HepG2 (cell line): ENCODE data around the gene PSMA3. TPM values are rescaled to one million over a fixed set of nuclear protein-coding genes. Genes with fewer than 3 reads are reported as not detected.

Experiments
- CAMTA2 ChIP-seq: sonication (generic); formaldehyde crosslinking; IDR thresholded peaks from 2 replicates; pipeline ENCODE4 v1.4.0; 2020; ENCODE audit warnings: mild to moderate bottlenecking, missing genetic modification reagents, borderline replicate concordance
- ETV5 ChIP-seq: IDR thresholded peaks from 2 replicates; pipeline ENCODE4 v1.6.1; 2018; ENCODE audit warnings: missing biosample characterization, missing genetic modification reagents, inconsistent platforms, borderline replicate concordance
- FOXK1 ChIP-seq: sonication (generic); formaldehyde crosslinking; IDR thresholded peaks from 2 replicates; pipeline ENCODE4 v1.4.0; 2020; ENCODE audit warnings: low read depth, missing genetic modification reagents, borderline replicate concordance
- HOXA3 ChIP-seq: sonication (generic); formaldehyde crosslinking; IDR thresholded peaks from 2 replicates; pipeline ENCODE4 v1.5.0; 2020; ENCODE audit warnings: missing genetic modification reagents
- MBD4 ChIP-seq: IDR thresholded peaks from 2 replicates; pipeline ENCODE4 v1.6.1; 2012; ENCODE audit warnings: low read length, inconsistent platforms, borderline replicate concordance
- MTA3 ChIP-seq: sonication (generic); formaldehyde crosslinking; IDR thresholded peaks from 2 replicates; pipeline ENCODE4 v1.4.0; 2020; ENCODE audit warnings: missing genetic modification reagents
- NFIC ChIP-seq: IDR thresholded peaks from 2 replicates; pipeline ENCODE4 v1.6.1; 2012; ENCODE audit warnings: mild to moderate bottlenecking, low read length, inconsistent platforms
- NR2F2 ChIP-seq: IDR thresholded peaks from 2 replicates; pipeline ENCODE4 v1.6.1; 2012; ENCODE audit warnings: low read depth, inconsistent platforms, borderline replicate concordance
- NR2F6 ChIP-seq, 2 experiments: IDR thresholded peaks; 2 replicates each; pipeline ENCODE4 v1.6.1; 2016; ENCODE audit warnings: antibody characterized with exemption in 1 of 2, mild to moderate bottlenecking in 1 of 2
- POGZ ChIP-seq: sonication (generic); formaldehyde crosslinking; IDR thresholded peaks from 2 replicates; pipeline ENCODE4 v1.4.0; 2020; ENCODE audit warnings: mild to moderate bottlenecking, missing genetic modification reagents
- RAD51 ChIP-seq: fragments of 450-650 bp; IDR thresholded peaks from 2 replicates; pipeline ENCODE4 v1.6.1; 2016; ENCODE audit warnings: borderline replicate concordance
- RXRA ChIP-seq: sonication (generic); formaldehyde crosslinking; IDR thresholded peaks from 2 replicates; pipeline ENCODE4 v1.5.1; 2020; ENCODE audit warnings: missing genetic modification reagents
- SP4 ChIP-seq: sonication (generic); formaldehyde crosslinking; IDR thresholded peaks from 2 replicates; pipeline ENCODE4 v1.8.1; 2023; ENCODE audit warnings: mild to moderate bottlenecking, missing genetic modification reagents
- ZBTB7B ChIP-seq: sonication (generic); formaldehyde crosslinking; IDR thresholded peaks from 2 replicates; pipeline ENCODE4 v1.4.0; 2020; ENCODE audit warnings: missing genetic modification reagents
- ZFP37 ChIP-seq: sonication (generic); formaldehyde crosslinking; IDR thresholded peaks from 2 replicates; pipeline ENCODE4 v1.4.0; 2020; ENCODE audit warnings: missing genetic modification reagents, borderline replicate concordance
- ZNF354B ChIP-seq: sonication (generic); formaldehyde crosslinking; IDR thresholded peaks from 2 replicates; pipeline ENCODE4 v1.8.0; 2022; ENCODE audit warnings: mild to moderate bottlenecking, missing genetic modification reagents
- ZSCAN20 ChIP-seq: sonication (generic); formaldehyde crosslinking; IDR thresholded peaks from 2 replicates; pipeline ENCODE4 v1.4.0; 2020; ENCODE audit warnings: missing genetic modification reagents, mild to moderate bottlenecking, borderline replicate concordance
- polyA plus RNA-seq, 8 experiments: library from polyadenylated mRNA; depleted of rRNA in 3 of 8; stranded (reverse) in 7 of 8; unstranded in 1 of 8; fragments of >200 nt; fragmentation: Illumina TruSeq in 4 of 8; extraction: Trizol in 4 of 8; gene quantifications; 2 replicates each; pipeline versions ENCODE4 v1.2.1 to v1.2.3, GENCODE V29; 2011 to 2016; ENCODE audit warnings: low read depth in 4 of 8, missing spikeins in 1 of 8, mixed read lengths in 1 of 8; ENCODE audit not compliant: insufficient read depth in 1 of 8
- total RNA-seq, 5 experiments: library from RNA; depleted of rRNA; stranded (reverse); fragments of >200 nt; fragmentation: Illumina TruSeq; extraction: Trizol; gene quantifications; 2 replicates each; pipeline ENCODE4 v1.2.3, GENCODE V29; 2016; ENCODE audit warnings: low read depth in 1 of 5
- TF ChIP-seq, protein P1 (sequence below): sonication (generic); formaldehyde crosslinking; IDR thresholded peaks from 2 replicates; pipeline ENCODE4 v1.8.0; 2022; ENCODE audit warnings: missing genetic modification reagents, low read depth, mild to moderate bottlenecking, borderline replicate concordance
- TF ChIP-seq, protein P2 (sequence below): sonication (generic); formaldehyde crosslinking; IDR thresholded peaks from 2 replicates; pipeline ENCODE4 v1.4.0; 2020; ENCODE audit warnings: missing genetic modification reagents, low read depth, mild to moderate bottlenecking, borderline replicate concordance
- TF ChIP-seq, protein P3 (sequence below): sonication (generic); formaldehyde crosslinking; IDR thresholded peaks from 2 replicates; pipeline ENCODE4 v1.4.0; 2020; ENCODE audit warnings: mild to moderate bottlenecking, missing genetic modification reagents
- TF ChIP-seq, protein P4 (sequence below): sonication (generic); formaldehyde crosslinking; IDR thresholded peaks from 2 replicates; pipeline ENCODE4 v1.8.1; 2023; ENCODE audit warnings: missing genetic modification reagents, mild to moderate bottlenecking, borderline replicate concordance

Gene PSMA3
- total and polyA plus RNA-seq, 2 of the 13 experiments (the other 11 are each of a cell fraction or from before 2014, with no cell fraction given): 232 to 275 TPM

DNA sequence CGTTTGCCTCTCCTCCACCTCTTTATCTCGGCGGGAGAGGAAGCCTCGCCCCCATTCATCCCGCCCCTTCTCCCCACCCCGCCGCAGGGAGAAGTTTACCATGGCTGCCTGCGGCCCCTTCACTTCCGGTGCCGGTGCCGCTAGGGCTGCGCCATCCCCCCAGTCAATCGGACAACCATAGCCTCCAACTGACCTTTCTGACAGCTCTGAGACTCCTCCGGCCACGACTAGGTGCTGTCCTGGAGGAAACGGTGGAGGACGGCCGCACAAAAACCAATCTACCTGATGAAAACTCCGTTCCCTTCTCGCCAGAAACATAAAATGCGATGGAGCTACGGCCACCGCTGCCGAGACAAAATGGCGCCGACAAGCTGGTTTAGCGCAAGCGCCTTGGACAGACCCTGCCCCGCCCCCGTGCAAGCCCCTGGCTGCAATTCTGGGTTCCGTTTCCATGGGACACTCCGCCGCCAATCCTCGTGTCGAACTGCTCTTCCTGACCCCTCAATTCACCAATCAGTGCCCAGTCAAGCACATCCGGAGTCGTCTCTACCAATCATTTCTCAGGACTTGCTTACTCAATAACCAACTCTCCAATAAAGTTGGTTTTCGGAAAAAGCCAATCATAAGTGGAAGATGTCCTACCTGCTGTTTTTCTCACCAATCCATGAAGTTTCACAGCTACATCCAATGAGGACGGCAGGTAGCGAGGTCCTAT is 53.3 kb downstream of the PSMA3 start (continued):
- TF ChIP-seq ZNF354B (CRISPR knock-in tag) (no peak), SP4 (0 out of 2 replicates have a peak, but pooled peaks have one; percentile 24), NFIC (no peak), HOXA3 (peak; percentile 77), FOXK1 (CRISPR knock-in tag) (peak; percentile 30; the same call in 1 of the 2 replicates), NR2F2 (no peak), ZSCAN20 (CRISPR knock-in tag) (peak; percentile 41; the same call in 1 of the 2 replicates), NR2F6 (IDR thresholded peaks at IDR 0.05) (no peak), NR2F6 (CRISPR knock-in tag; IDR thresholded peaks at IDR 0.05) (0 out of 2 replicates have a peak, but pooled peaks have one; percentile 24), MTA3 (no peak), MBD4 (no peak), ZBTB7B (CRISPR knock-in tag) (peak; percentile 58; the same call in 1 of the 2 replicates), CAMTA2 (CRISPR knock-in tag) (no peak), ZFP37 (peak; percentile 21; the same call in 1 of the 2 replicates), RAD51 (no peak), RXRA (CRISPR knock-in tag) (no peak), POGZ (peak; percentile 92), ETV5 (CRISPR knock-in tag) (peak; percentile 57; the same call in 1 of the 2 replicates)
- TF ChIP-seq, protein P1, sequence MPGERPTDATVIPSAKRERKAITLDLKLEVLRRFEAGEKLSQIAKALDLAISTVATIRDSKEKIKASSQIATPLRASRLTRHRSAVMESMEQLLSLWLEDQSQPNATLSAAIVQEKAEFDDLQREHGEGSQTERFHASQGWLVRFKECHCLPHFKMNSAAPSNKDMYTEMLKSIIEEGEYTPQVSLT (CRISPR knock-in tag): no peak; the same call in 1 of the 2 replicates
- TF ChIP-seq, protein P2, sequence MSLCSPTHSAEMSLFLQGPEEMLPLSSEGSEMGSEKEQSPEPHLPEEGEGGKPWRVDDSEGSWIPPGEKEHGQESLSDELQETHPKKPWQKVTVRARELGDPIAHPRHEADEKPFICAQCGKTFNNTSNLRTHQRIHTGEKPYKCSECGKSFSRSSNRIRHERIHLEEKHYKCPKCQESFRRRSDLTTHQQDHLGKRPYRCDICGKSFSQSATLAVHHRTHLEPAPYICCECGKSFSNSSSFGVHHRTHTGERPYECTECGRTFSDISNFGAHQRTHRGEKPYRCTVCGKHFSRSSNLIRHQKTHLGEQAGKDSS (CRISPR knock-in tag): no peak
- TF ChIP-seq, protein P3, sequence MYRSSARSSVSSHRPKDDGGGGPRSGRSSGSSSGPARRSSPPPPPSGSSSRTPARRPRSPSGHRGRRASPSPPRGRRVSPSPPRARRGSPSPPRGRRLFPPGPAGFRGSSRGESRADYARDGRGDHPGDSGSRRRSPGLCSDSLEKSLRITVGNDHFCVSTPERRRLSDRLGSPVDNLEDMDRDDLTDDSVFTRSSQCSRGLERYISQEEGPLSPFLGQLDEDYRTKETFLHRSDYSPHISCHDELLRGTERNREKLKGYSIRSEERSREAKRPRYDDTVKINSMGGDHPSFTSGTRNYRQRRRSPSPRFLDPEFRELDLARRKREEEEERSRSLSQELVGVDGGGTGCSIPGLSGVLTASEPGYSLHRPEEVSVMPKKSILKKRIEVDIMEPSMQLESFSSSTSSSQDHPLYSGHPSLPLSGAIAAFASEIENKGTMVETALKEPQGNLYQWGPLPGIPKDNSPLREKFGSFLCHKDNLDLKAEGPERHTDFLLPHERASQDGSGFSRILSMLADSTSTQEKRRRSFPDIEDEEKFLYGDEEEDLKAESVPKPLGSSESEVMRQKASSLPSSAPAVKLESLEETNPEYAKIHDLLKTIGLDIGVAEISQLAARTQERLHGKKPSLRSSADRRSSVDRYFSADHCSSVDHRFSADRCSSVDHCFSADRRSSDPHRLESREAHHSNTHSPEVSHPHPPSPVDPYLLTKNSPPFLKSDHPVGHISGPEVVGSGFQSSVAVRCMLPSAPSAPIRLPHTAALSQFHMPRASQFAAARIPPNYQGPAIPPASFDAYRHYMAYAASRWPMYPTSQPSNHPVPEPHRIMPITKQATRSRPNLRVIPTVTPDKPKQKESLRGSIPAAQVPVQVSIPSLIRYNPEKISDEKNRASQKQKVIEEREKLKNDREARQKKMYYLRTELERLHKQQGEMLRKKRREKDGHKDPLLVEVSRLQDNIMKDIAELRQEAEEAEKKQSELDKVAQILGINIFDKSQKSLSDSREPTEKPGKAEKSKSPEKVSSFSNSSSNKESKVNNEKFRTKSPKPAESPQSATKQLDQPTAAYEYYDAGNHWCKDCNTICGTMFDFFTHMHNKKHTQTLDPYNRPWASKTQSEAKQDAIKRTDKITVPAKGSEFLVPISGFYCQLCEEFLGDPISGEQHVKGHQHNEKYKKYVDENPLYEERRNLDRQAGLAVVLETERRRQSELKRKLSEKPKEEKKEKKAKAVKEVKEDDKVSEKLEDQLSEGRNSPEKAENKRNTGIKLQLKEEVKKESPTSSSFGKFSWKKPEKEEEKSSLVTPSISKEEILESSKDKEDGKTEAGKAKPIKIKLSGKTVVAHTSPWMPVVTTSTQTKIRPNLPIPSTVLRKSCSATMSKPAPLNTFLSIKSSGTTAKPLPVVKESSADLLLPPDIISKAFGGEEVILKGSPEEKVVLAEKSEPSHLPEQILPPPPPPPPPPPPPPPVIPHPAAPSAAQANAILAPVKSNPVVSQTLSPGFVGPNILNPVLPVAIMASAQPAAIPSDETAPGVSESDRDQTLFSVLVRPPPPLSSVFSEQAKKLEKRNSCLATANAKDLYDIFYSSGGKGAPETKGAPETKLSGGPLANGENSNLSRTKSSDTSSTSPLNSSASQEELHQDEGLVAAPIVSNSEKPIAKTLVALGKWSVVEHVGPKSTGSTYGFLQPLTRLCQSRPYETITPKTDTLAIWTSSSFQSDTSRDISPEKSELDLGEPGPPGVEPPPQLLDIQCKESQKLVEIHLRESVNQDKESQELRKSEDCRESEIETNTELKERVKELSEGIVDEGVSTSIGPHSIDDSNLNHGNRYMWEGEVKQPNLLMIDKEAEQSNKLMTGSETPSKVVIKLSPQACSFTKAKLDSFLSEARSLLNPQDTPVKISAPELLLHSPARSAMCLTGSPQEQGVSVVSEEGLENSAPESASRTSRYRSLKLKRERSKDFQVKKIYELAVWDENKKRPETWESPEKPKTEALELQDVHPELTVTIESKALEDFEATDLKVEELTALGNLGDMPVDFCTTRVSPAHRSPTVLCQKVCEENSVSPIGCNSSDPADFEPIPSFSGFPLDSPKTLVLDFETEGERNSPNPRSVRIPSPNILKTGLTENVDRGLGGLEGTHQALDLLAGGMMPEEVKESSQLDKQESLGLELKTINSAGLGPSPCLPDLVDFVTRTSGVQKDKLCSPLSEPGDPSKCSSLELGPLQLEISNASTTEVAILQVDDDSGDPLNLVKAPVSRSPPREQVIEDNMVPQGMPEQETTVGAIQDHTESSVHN (CRISPR knock-in tag): peak; percentile 63; the same call in 1 of the 2 replicates
- TF ChIP-seq, protein P4, sequence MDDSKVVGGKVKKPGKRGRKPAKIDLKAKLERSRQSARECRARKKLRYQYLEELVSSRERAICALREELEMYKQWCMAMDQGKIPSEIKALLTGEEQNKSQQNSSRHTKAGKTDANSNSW (CRISPR knock-in tag): peak; percentile 90; the same call in 1 of the 2 replicates
